B cell (primary cell): ENCODE results near the gene MYL12B. TPM values are rescaled to one million over a fixed set of nuclear protein-coding genes. Genes with fewer than 3 reads are reported as not detected.
"Not testable (repeated sequence)": the region's sequence is repeated elsewhere in the genome, so short reads cannot be mapped to it uniquely, and the experiment has no call there.

Experiments used
- ATAC-seq: fragments of 200-7000 bp; cut with Tn5 transposase; one replicate; pipeline ENCODE4 v1.10.0; 2021; ENCODE audit warnings: low read depth, mild to moderate bottlenecking, moderate number of reproducible peaks, moderate library complexity
- CTCF ChIA-PET: fragments of 350-600 bp; sonication (Branson Sonifier 250); formaldehyde crosslinking; loops from one replicate; lab custom pipeline; 2021; ENCODE audit warnings: antibody characterized with exemption, inconsistent platforms; lab: Charles Lee
- POLR2A ChIA-PET: fragments of 350-600 bp; sonication (Branson Sonifier 250); formaldehyde crosslinking; loops from one replicate; lab custom pipeline; 2021; ENCODE audit warnings: antibody characterized with exemption; lab: Charles Lee
- DNase-seq: peaks from one replicate; pipeline ENCODE4 v3.0.0; 2013
- H2AFZ ChIP-seq: 2 replicates; pipeline ENCODE4 v1.6.1; 2012; ENCODE audit warnings: mild to moderate bottlenecking, low read depth, low read length; ENCODE audit not compliant: insufficient read depth, poor library complexity, severe bottlenecking
- H3K27ac ChIP-seq, 2 donors: 1 replicate in 1 of 2; 2 replicates in 1 of 2; pipeline ENCODE4 v1.5.1; 2012 to 2013; ENCODE audit warnings: low read length in 2 of 2, mild to moderate bottlenecking in 2 of 2, moderate library complexity in 1 of 2
- H3K27me3 ChIP-seq, 4 experiments: fragments of 200-600 bp in 1 of 4; sonication (generic) in 1 of 4; replicated peaks in 1 of 4; 1 replicate in 2 of 4; 2 replicates in 2 of 4; pipeline versions ENCODE4 v1.6.1 to v1.7.0; 2013 to 2016; ENCODE audit warnings: low read length in 3 of 4, mild to moderate bottlenecking in 2 of 4, mixed read lengths in 1 of 4, moderate library complexity in 1 of 4; ENCODE audit not compliant: insufficient read depth in 4 of 4, control insufficient read depth in 3 of 4; ENCODE audit errors: control extremely low read depth in 1 of 4
- H3K36me3 ChIP-seq, 2 experiments: replicated peaks in 1 of 2; 1 replicate in 1 of 2; 2 replicates in 1 of 2; pipeline versions ENCODE4 v1.6.1 to v1.7.1; 2013; ENCODE audit warnings: low read length in 1 of 2; ENCODE audit not compliant: insufficient read depth in 2 of 2, control insufficient read depth in 1 of 2; ENCODE audit errors: control extremely low read depth in 1 of 2, extremely low read depth in 1 of 2
- H3K4me1 ChIP-seq, 2 donors: fragments of 200-600 bp in 1 of 2; sonication (generic) in 1 of 2; 1 replicate in 1 of 2; 2 replicates in 1 of 2; pipeline versions ENCODE4 v1.5.1 to v1.6.1; 2013 to 2017; ENCODE audit warnings: low read length in 2 of 2; ENCODE audit not compliant: control insufficient read depth in 2 of 2, insufficient read depth in 2 of 2
- H3K4me2 ChIP-seq: replicated peaks from 2 replicates; pipeline ENCODE3; 2012; ENCODE audit warnings: mild to moderate bottlenecking, low read depth, low read length; ENCODE audit not compliant: poor library complexity, severe bottlenecking
- H3K4me3 ChIP-seq, 5 experiments: fragments of 200-600 bp in 1 of 5; sonication (generic) in 1 of 5; 1 replicate in 3 of 5; 2 replicates in 2 of 5; pipeline versions ENCODE4 v1.5.1 to v1.7.0; 2011 to 2016; ENCODE audit warnings: low read length in 4 of 5, mild to moderate bottlenecking in 4 of 5, low read depth in 2 of 5, control low read depth in 1 of 5, moderate library complexity in 1 of 5; ENCODE audit not compliant: insufficient read depth in 1 of 5; ENCODE audit errors: control extremely low read depth in 1 of 5, extremely low read depth in 1 of 5
- H3K79me2 ChIP-seq: fragments of 200-600 bp; sonication (generic); one replicate; pipeline ENCODE4 v1.6.0; 2016; ENCODE audit warnings: low read length; ENCODE audit not compliant: control insufficient read depth, insufficient read depth
- H3K9ac ChIP-seq: fragments of 200-600 bp; sonication (generic); 2 replicates; pipeline ENCODE4 v1.6.1; 2017; ENCODE audit warnings: mild to moderate bottlenecking, low read length, moderate library complexity
- H3K9me3 ChIP-seq, 3 donors: one replicate each; pipeline versions ENCODE4 v1.6.1 to v1.7.1; 2013; ENCODE audit warnings: low read length in 2 of 3; ENCODE audit not compliant: control insufficient read depth in 2 of 3, insufficient read depth in 1 of 3; ENCODE audit errors: control extremely low read depth in 1 of 3
- H4K20me1 ChIP-seq: 2 replicates; pipeline ENCODE4 v1.6.0; 2012; ENCODE audit warnings: mild to moderate bottlenecking, low read length; ENCODE audit not compliant: insufficient read depth, control insufficient read depth, poor library complexity, severe bottlenecking
- H3K27ac Mint-ChIP-seq: one replicate; pipeline ENCODE4 v1.8.0; 2021; ENCODE audit warnings: mixed read lengths
- H3K27me3 Mint-ChIP-seq: one replicate; pipeline ENCODE4 v1.8.0; 2021; ENCODE audit warnings: mixed read lengths
- H3K4me1 Mint-ChIP-seq: one replicate; pipeline ENCODE4 v1.8.0; 2021; ENCODE audit warnings: mixed read lengths
- H3K4me3 Mint-ChIP-seq: one replicate; pipeline ENCODE4 v1.8.0; 2021; ENCODE audit warnings: mixed read lengths
- H3K9me3 Mint-ChIP-seq: one replicate; pipeline ENCODE4 v1.8.0; 2022; ENCODE audit warnings: mixed read lengths; ENCODE audit not compliant: insufficient read depth
- CTCF ChIP-seq: fragments of 200-600 bp; IDR thresholded peaks from one replicate; pipeline ENCODE4 v1.8.0; 2022; ENCODE audit warnings: antibody characterized with exemption, mild to moderate bottlenecking
- EZH2 ChIP-seq: IDR thresholded peaks from 2 replicates; pipeline ENCODE4 v1.6.1; 2012; ENCODE audit warnings: borderline replicate concordance, low read depth, mild to moderate bottlenecking, moderate library complexity, low read length; ENCODE audit not compliant: insufficient read depth, poor library complexity, severe bottlenecking
- WGBS: methylation state at CpG from one replicate; pipeline ENCODE4 v1.1.5; 2013; ENCODE audit warnings: missing lambda C conversion rate; ENCODE audit not compliant: insufficient coverage; 5-methylcytosine and 5-hydroxymethylcytosine counted together
- intact Hi-C: fragments of 100-400 bp; cut with micrococcal nuclease; formaldehyde crosslinking; loops from one replicate; pipeline ENCODE4 v1.10.0; 2022
- polyA plus RNA-seq: library from polyadenylated mRNA; depleted of rRNA; stranded (reverse); fragments of >200 nt; gene quantifications from 2 replicates; pipeline ENCODE4 v1.2.3, GENCODE V29; 2012
- total RNA-seq, 2 donors: library from RNA; stranded (reverse); fragments of 120-200 nt in 1 of 2; gene quantifications; 1 replicate in 1 of 2; 2 replicates in 1 of 2; pipeline versions ENCODE4 v1.2.3 to v1.2.4, GENCODE V29; 2013 to 2022

The MYL12B gene
- total and polyA plus RNA-seq, 2 donors (not counting 1 experiment from before 2014, with no cell fraction given) = 127 to 139 TPM

GRCh38 chr18:3277643-3278213, 15.8 kb downstream of the MYL12B start:
- H3K9ac ChIP-seq, H3K4me2 ChIP-seq, H3K4me3 ChIP-seq, H4K20me1 ChIP-seq, H3K27me3 Mint-ChIP-seq, H3K79me2 ChIP-seq, H2AFZ ChIP-seq, DNase-seq, H3K27me3 ChIP-seq, H3K9me3 Mint-ChIP-seq, H3K9me3 ChIP-seq, ATAC-seq: not testable (repeated sequence)
- no CpG with 5 or more reads among the region's 7 CpGs for WGBS
- CTCF ChIA-PET = interaction anchor here (0.5 to 15.0 kb wide), 6 partner anchors 13 to 386 kb away, joined by 3 to 430 read pairs (median 11); partner anchors contain the start of gene MYL12A
- H3K4me3 Mint-ChIP-seq = peak overlapping the region; percentile 2
- POLR2A ChIA-PET = interaction anchor here (1.1 kb wide), 1 partner anchor 388 kb away, joined by 3 read pairs; no protein-coding TSS in a partner anchor
- H3K4me1 ChIP-seq = peaks cover 22 to 27% of the 10 kb centered on the region in 2 donors
- intact Hi-C loops = loop anchor here (2.0 kb wide), 1 partner anchor 31 kb away; the partner anchor contains the start of gene MYL12A
- H3K4me1 Mint-ChIP-seq = peaks cover 29% of the 10 kb centered on the region
- H3K36me3 ChIP-seq = peaks cover 0 to 41% of the 10 kb centered on the region in 2 experiments
- peak overlapping the region; percentile 71 for H3K27ac Mint-ChIP-seq
- H3K27ac ChIP-seq = peak overlapping the region in 1 of 2 donors; percentile 42

- peaks cover 4% of the 10 kb centered on the region for H3K79me2 ChIP-seq
- no peaks in the 10 kb centered on the region for H3K27me3 ChIP-seq
- Mint-ChIP-seq H3K4me1 (peaks cover 29% of the 10 kb centered on the region), H3K4me3 (peak overlapping the region; percentile 46), H3K27ac (peak overlapping the region; percentile 79), H3K9me3 (no peaks in the 10 kb centered on the region), H3K27me3 (no peaks in the 10 kb centered on the region)
- peaks cover 22 to 27% of the 10 kb centered on the region in 2 donors for H3K4me1 ChIP-seq
- H4K20me1 ChIP-seq = no peaks in the 10 kb centered on the region
- POLR2A ChIA-PET = interaction anchor here (0.6 to 1.5 kb wide), 4 partner anchors 18 to 711 kb away, joined by 3 to 8 read pairs (median 5); partner anchors contain the start of gene MYL12A
- H3K4me2 ChIP-seq = peak overlapping the region; percentile 45
- no peaks in the 10 kb centered on the region for H3K9me3 ChIP-seq
- H2AFZ ChIP-seq = no peak overlapping the region
- H3K9ac ChIP-seq = no peak overlapping the region
- H3K36me3 ChIP-seq = peaks cover 0 to 27% of the 10 kb centered on the region in 2 experiments
- TF ChIP-seq CTCF (no peak), EZH2 (no peak)
- 40% methylated on average over 8 of the region's 14 CpGs for WGBS
- peak overlapping the region; percentile 56 to 67 for H3K27ac ChIP-seq
- DNase-seq (peak; percentile 62), ATAC-seq (peak; percentile 79)
- CTCF ChIA-PET = interaction anchor here (0.6 to 15.0 kb wide), 17 partner anchors 9 to 391 kb away, joined by 3 to 430 read pairs (median 5); partner anchors contain the start of genes MYL12A and MYL12B
- H3K4me3 ChIP-seq = no peak overlapping the region
- intact Hi-C loops = loop anchor here (1.0 to 5.0 kb wide), 5 partner anchors 18 to 715 kb away; partner anchors contain the start of gene MYL12A
Measured at GRCh38 chr18:3279201-3280185, 17.6 kb downstream of the MYL12B start.
